ENCODE results near the gene MARCHF3.
A peak's percentile ranks its signal among the peaks of the same experiment; 100 is the strongest.

Gene MARCHF3

DNA sequence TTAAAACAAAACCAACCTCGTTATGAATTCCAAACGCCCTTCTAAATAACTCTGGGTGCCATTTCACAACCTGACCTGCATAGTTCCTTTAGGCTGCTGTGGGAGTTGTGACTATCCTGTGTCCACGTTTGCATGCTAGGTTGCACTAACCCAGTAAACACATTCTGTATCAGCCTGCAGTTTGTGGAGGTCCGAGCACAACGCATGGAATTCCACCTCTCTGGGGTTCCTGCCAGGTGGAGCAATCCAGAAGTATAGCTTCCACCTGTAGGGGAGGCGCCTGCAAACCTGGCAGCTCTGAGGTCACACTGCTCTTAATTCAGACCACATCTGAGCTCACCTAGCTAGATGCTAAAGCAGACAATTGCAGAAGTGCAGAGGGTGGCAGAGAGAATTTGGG lies 57.2 kb downstream of the MARCHF3 start:
- H3K27me3 ChIP-seq (ENCODE audit: insufficient read depth, low read depth), result no peaks in the 10 kb centered on the region
- H3K4me1 ChIP-seq (ENCODE audit: low read depth, poor library complexity, severe bottlenecking), result peaks cover 56% of the 10 kb centered on the region
- H3K36me3 ChIP-seq (ENCODE audit: insufficient read depth), result no peaks in the 10 kb centered on the region
- H3K9ac ChIP-seq, result no peak overlapping the region
- no peak overlapping the region for H2AFZ ChIP-seq (ENCODE audit: low read depth)
- no peaks in the 10 kb centered on the region for H3K79me2 ChIP-seq (ENCODE audit: insufficient read depth, low read depth)
- H3K4me3 ChIP-seq (IDR thresholded peaks at IDR 0.05; ENCODE audit: insufficient read depth, low read depth, low read length), result no peak overlapping the region
- peak overlapping the region; percentile 60; the same call in 1 of the 2 replicates for H3K27ac ChIP-seq
- peak overlapping the region; percentile 61 for H3K4me2 ChIP-seq
- TF ChIP-seq, protein P1, sequence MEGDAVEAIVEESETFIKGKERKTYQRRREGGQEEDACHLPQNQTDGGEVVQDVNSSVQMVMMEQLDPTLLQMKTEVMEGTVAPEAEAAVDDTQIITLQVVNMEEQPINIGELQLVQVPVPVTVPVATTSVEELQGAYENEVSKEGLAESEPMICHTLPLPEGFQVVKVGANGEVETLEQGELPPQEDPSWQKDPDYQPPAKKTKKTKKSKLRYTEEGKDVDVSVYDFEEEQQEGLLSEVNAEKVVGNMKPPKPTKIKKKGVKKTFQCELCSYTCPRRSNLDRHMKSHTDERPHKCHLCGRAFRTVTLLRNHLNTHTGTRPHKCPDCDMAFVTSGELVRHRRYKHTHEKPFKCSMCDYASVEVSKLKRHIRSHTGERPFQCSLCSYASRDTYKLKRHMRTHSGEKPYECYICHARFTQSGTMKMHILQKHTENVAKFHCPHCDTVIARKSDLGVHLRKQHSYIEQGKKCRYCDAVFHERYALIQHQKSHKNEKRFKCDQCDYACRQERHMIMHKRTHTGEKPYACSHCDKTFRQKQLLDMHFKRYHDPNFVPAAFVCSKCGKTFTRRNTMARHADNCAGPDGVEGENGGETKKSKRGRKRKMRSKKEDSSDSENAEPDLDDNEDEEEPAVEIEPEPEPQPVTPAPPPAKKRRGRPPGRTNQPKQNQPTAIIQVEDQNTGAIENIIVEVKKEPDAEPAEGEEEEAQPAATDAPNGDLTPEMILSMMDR (conservative IDR thresholded peaks at IDR 0.05; ENCODE audit: low read depth, low read length), result no peak
- H4K20me1 ChIP-seq (ENCODE audit: insufficient read depth), result no peaks in the 10 kb centered on the region

DNA sequence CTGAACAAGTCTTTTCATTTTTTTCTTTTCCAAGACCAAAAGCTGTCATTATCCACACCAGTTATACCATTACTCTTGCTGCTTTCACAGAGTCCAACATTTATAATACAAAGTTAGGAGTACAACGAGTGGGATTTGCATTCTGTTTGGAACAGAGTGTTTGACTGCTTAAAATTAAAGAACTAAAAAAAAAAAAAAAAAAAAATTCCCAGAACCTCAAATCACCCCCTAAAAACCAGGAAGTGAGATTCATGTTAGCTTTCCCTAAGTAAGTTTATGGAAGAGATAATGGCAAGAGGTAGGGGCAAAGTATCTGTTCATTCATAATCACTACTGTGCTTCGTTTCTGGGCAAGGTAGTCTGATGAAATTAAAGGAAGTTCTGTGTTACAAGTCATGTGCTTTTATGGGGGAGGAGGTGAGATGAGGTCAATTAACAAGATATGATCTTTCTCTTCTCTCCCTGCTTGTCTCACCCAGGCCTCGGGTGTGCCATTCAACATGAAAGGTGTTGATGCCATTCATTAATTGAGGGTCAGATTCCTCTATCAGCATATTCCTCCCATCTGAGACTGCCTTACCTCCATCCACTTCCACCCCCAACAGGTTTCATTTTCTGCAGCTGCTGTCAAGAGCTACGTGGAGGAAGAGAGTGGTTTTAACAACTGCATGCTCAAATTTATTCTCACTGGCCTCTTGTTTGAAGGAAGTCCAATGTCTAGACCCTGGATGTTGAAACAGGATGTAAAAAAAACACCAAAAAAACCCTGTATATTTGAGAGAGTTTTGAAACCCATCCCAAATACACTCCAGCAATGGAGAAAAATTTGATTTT lies 58.1 kb downstream of the MARCHF3 start:
- Histone ChIP-seq H3K79me2 (ENCODE audit: insufficient read depth, low read depth) (no peaks in the 10 kb centered on the region), H2AFZ (ENCODE audit: low read depth) (peak overlapping the region; percentile 16; the same call in 1 of the 2 replicates), H4K20me1 (ENCODE audit: insufficient read depth) (no peaks in the 10 kb centered on the region), H3K4me2 (peak overlapping the region; percentile 61), H3K27ac (peak overlapping the region; percentile 60), H3K4me1 (ENCODE audit: low read depth, poor library complexity, severe bottlenecking) (peaks cover 56% of the 10 kb centered on the region), H3K36me3 (ENCODE audit: insufficient read depth) (no peaks in the 10 kb centered on the region), H3K27me3 (ENCODE audit: insufficient read depth, low read depth) (no peaks in the 10 kb centered on the region), H3K4me3 (IDR thresholded peaks at IDR 0.05; ENCODE audit: insufficient read depth, low read depth, low read length) (no peak overlapping the region), H3K9ac (peak overlapping the region; percentile 25; the same call in 1 of the 2 replicates)
- TF ChIP-seq, protein P1 (conservative IDR thresholded peaks at IDR 0.05; ENCODE audit: low read depth, low read length), result no peak

DNA sequence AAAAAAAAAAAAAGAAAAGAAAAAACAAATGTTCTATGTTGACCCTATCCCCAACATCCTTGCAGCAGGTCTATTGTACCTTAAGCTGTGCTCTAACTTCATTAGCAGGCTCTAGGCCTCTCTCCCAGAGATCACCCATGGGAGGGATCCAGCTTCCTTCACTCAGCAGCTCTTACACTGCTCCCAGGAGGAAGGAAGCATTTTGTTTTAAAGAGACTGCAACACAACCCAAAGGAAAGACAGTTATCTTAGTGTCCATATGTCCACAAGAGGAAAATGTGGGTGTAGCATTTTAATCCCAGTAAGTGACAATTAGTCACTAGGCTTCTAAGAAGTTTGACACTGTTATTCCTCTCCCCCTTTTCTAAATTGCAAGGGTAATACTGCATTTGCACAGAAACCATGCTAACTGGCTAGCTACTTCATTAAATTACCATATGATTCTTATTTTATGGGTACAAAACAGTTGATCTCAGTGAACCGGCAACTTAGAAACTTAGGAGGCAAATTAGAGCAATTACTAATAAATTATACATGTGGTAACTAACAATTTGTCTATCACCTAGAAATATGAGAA lies 58.8 kb downstream of the MARCHF3 start:
- Histone ChIP-seq H3K4me3 (IDR thresholded peaks at IDR 0.05; ENCODE audit: insufficient read depth, low read depth, low read length) (no peak overlapping the region), H3K27me3 (ENCODE audit: insufficient read depth, low read depth) (no peaks in the 10 kb centered on the region), H3K4me1 (ENCODE audit: low read depth, poor library complexity, severe bottlenecking) (peaks cover 56% of the 10 kb centered on the region), H4K20me1 (ENCODE audit: insufficient read depth) (no peaks in the 10 kb centered on the region), H3K27ac (peak overlapping the region; percentile 60), H3K4me2 (peak overlapping the region; percentile 61), H3K36me3 (ENCODE audit: insufficient read depth) (no peaks in the 10 kb centered on the region), H2AFZ (ENCODE audit: low read depth) (peak overlapping the region; percentile 16; the same call in 1 of the 2 replicates), H3K79me2 (ENCODE audit: insufficient read depth, low read depth) (no peaks in the 10 kb centered on the region), H3K9ac (peak overlapping the region; percentile 25; the same call in 1 of the 2 replicates)
- TF ChIP-seq, protein P1 (conservative IDR thresholded peaks at IDR 0.05; ENCODE audit: low read depth, low read length), result no peak

DNA sequence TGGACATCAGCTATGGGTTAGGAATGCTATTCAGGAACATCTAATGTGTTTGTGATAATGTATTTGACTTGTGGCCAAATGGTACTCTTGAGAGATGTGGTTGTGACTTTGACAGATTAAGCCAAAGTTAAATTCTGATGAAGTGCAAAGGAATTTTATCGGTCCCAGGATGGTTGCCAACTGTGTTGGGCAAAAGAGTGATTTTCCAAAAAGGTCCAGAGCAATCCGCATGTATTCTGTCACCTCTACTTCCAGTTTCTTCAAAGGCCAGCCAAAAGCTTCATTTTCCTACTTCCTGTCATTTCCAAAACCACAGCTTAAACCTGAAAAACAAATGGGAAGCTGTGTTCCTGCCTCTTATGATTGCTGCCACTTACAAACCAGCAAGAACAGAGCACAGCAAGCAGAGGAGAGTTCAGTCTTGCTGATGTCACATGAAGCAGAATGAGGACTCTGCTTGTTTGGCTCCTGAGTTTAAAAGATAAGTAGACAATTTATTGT lies 59.8 kb downstream of the MARCHF3 start:
- Histone ChIP-seq H3K4me3 (IDR thresholded peaks at IDR 0.05; ENCODE audit: insufficient read depth, low read depth, low read length) (no peak overlapping the region), H3K4me2 (no peak overlapping the region; the same call in 1 of the 2 replicates), H3K27me3 (ENCODE audit: insufficient read depth, low read depth) (no peaks in the 10 kb centered on the region), H3K36me3 (ENCODE audit: insufficient read depth) (no peaks in the 10 kb centered on the region), H4K20me1 (ENCODE audit: insufficient read depth) (no peaks in the 10 kb centered on the region), H3K4me1 (ENCODE audit: low read depth, poor library complexity, severe bottlenecking) (peaks cover 51% of the 10 kb centered on the region), H3K27ac (no peak overlapping the region), H3K79me2 (ENCODE audit: insufficient read depth, low read depth) (no peaks in the 10 kb centered on the region), H3K9ac (no peak overlapping the region), H2AFZ (ENCODE audit: low read depth) (no peak overlapping the region)
- TF ChIP-seq, protein P1 (conservative IDR thresholded peaks at IDR 0.05; ENCODE audit: low read depth, low read length), result no peak
